LNCaP clone FGC (cell line): ENCODE measurements around the gene GPR17.

Experiments
- DNase-seq: peaks from one replicate; pipeline ENCODE4 v3.0.0-alpha.2; 2011; ENCODE audit warnings: low read depth
- H3K4me3 ChIP-seq: 2 replicates; pipeline ENCODE4 v1.5.1; 2011; ENCODE audit warnings: mild to moderate bottlenecking, low read depth, low read length, control low read depth
- TF ChIP-seq, protein P1 (sequence below): IDR thresholded peaks from 2 replicates; pipeline ENCODE4 v1.5.1; 2012; ENCODE audit warnings: mild to moderate bottlenecking; ENCODE audit not compliant: control insufficient read depth, insufficient read depth; ENCODE audit errors: extremely low read depth

The GPR17 gene

DNA sequence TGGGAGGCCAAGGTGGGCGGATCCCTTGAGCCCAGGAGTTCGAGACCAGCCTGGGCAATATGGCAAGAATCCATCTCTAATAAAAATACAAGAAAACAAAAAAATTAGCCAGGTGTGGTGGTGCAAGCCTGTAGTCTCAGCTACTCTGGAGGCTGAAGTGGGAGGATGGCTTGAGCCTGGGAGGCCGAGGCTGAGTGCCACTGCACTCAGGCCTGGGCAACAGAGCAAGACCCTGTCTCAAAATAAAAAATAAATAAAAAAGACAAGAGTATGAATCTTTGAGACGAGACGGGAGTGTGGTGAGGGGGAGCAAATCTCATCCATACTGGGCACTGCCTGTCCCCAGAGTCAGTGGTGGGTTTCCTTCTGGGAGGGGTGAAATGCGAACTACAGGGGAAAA is 12.2 kb downstream of the GPR17 start:
- DNase-seq = no peak
- H3K4me3 ChIP-seq = no peak overlapping the region
- TF ChIP-seq, protein P1, sequence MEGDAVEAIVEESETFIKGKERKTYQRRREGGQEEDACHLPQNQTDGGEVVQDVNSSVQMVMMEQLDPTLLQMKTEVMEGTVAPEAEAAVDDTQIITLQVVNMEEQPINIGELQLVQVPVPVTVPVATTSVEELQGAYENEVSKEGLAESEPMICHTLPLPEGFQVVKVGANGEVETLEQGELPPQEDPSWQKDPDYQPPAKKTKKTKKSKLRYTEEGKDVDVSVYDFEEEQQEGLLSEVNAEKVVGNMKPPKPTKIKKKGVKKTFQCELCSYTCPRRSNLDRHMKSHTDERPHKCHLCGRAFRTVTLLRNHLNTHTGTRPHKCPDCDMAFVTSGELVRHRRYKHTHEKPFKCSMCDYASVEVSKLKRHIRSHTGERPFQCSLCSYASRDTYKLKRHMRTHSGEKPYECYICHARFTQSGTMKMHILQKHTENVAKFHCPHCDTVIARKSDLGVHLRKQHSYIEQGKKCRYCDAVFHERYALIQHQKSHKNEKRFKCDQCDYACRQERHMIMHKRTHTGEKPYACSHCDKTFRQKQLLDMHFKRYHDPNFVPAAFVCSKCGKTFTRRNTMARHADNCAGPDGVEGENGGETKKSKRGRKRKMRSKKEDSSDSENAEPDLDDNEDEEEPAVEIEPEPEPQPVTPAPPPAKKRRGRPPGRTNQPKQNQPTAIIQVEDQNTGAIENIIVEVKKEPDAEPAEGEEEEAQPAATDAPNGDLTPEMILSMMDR = no peak

- TF ChIP-seq, protein P1 = no peak
- no peak overlapping the region for H3K4me3 ChIP-seq
- DNase-seq = no peak
Observed at GRCh38 chr2:127658641-127659407, 12.9 kb downstream of the GPR17 start.

GRCh38 chr2:127659408-127660290 is 13.7 kb downstream of the GPR17 start:
- no peak for DNase-seq
- TF ChIP-seq, protein P1 = no peak
- no peak overlapping the region for H3K4me3 ChIP-seq

GRCh38 chr2:127660291-127660578 is 14.3 kb downstream of the GPR17 start:
- H3K4me3 ChIP-seq = no peak overlapping the region
- TF ChIP-seq, protein P1 = no peak
- DNase-seq = no peak

- DNase-seq = no peak
- no peak overlapping the region for H3K4me3 ChIP-seq
- TF ChIP-seq, protein P1 = no peak
Observed at GRCh38 chr2:127661072-127661649, 15.2 kb downstream of the GPR17 start.

DNA sequence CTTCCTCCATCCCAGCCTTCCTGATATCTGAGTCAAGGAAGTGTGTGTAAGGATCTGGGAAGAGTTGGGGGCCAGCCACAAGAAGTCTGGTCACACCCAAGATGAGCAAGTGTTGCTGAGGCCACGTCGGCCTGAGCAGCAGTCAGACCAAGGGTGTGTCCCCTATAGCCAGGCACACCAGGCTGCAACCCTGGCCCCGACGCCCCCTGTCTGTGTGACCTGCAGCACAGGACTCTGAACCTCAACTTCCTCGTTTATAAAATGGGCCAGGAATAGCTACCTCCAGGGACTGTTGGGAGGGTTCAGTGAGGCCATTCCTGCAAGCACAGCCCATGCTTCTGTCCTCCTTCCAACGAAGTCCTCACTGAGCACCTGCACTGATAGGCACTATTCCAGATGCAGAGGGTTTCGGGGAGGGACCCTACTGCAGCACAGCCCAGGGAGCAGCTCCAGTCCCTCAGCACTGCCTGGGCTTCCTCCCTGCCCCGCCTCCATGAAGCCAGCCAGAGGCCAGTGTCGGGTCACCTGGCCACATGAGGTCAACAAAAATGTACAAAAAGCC is 16.1 kb downstream of the GPR17 start:
- TF ChIP-seq, protein P1 = no peak
- DNase-seq = no peak
- H3K4me3 ChIP-seq = no peak overlapping the region
